Measurements from ENCODE around the gene COP1. TPM values are rescaled to one million over a fixed set of nuclear protein-coding genes. Genes with fewer than 3 reads are reported as not detected.
"Not testable (repeated sequence)": the region's sequence is repeated elsewhere in the genome, so short reads cannot be mapped to it uniquely, and the experiment has no call there.

The COP1 gene
- total RNA-seq, 4 donors from 2014 or later, result 36.1 to 53.6 (median 39.5) TPM

DNA sequence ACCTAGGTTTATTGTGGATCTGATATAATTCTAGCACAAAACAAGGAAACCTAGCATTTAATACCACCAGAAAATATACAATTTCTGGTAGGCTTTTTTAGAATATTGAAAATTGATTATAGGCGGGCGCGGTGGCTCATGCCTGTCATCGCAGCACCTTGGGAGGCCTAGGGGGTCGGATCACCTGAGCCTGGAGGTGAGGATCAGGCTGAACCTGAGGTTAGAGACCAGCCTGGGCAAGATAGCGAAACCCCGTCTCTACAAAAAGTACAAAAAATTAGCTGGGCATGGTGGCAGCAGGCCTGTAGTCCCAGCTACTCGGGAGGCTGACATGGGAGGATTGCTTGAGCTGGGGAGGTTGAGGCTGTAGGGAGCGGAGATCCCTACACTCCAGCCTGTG is 948 bp upstream of the COP1 start:
- peak overlapping the region in 3 of 4 donors; percentile 95 to 99 (median 98) for H3K27ac ChIP-seq (replicated peaks in 1 of 4)
- peaks cover 32 to 40% (median 37%) of the 10 kb centered on the region in 4 donors for H3K4me1 ChIP-seq
- H3K4me3 ChIP-seq, result peak overlapping the region; percentile 81 to 96 (median 94)
- intact Hi-C loops (cut with DNase I), result no loop called here
- 57% methylated on average over 9 of the region's 9 CpGs for WGBS
- DNase-seq (ENCODE audit: extremely low spot score), result no peak
- H3K9me3 ChIP-seq, result no peaks in the 10 kb centered on the region
- no peaks in the 10 kb centered on the region for H3K36me3 ChIP-seq
- H3K27me3 ChIP-seq, result no peaks in the 10 kb centered on the region
- TF ChIP-seq POLR2AphosphoS5 (IDR thresholded peaks at IDR 0.05) (no peak), EP300 (IDR thresholded peaks at IDR 0.05) (no peak), POLR2A (IDR thresholded peaks at IDR 0.05; ENCODE audit: low read depth) (no peak)
- TF ChIP-seq, protein P1, sequence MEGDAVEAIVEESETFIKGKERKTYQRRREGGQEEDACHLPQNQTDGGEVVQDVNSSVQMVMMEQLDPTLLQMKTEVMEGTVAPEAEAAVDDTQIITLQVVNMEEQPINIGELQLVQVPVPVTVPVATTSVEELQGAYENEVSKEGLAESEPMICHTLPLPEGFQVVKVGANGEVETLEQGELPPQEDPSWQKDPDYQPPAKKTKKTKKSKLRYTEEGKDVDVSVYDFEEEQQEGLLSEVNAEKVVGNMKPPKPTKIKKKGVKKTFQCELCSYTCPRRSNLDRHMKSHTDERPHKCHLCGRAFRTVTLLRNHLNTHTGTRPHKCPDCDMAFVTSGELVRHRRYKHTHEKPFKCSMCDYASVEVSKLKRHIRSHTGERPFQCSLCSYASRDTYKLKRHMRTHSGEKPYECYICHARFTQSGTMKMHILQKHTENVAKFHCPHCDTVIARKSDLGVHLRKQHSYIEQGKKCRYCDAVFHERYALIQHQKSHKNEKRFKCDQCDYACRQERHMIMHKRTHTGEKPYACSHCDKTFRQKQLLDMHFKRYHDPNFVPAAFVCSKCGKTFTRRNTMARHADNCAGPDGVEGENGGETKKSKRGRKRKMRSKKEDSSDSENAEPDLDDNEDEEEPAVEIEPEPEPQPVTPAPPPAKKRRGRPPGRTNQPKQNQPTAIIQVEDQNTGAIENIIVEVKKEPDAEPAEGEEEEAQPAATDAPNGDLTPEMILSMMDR (IDR thresholded peaks at IDR 0.05), result no peak

DNA sequence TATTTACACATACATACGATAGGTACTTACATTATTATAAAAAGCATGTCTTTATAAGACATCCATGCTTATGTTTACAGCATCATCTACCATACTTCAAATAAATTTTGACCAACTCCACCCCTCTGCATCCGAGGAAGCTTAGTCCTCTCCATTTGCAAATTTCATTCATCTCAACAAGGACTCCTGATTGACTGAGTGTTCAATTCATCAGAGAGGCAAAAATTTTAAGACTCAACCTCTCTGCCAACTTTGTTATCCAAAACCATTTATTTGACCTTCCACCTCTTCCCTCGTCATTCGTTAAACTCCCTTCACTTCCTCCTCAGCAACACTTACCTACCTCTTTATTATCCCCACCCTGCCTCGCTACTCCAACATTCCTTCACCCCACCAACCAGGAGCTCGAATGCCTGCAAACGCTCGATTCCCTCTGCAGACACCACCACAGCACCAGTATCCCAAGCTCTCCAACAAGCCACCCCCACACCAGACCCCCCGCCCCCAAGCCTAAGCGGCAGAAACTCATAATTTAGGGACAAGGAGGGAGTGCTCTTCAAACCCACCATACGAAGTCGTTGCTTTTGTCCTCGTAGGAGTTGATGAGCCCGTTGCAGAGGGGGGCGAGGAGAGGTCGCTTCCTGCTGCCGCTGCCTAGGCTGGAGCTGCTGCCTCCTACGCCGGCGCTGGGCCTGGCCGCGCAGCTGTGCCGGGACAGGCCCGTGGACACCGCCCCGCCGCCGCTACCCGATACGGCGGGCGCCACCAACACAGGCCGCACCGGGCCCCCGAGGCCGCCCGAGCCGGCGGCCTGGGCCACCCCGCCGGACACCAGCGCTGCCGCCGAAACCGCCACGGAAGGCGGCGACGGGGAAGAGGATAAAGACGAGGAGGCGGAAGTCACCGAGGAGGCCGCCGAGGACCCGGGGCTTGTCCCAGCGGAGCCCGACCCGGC is 803 bp downstream of the COP1 start:
- Histone ChIP-seq H3K4me1 (peaks cover 32 to 43% (median 40%) of the 10 kb centered on the region in 4 donors), H3K36me3 (no peaks in the 10 kb centered on the region), H3K9me3 (no peaks in the 10 kb centered on the region), H3K27me3 (no peaks in the 10 kb centered on the region), H3K27ac (replicated peaks in 1 of 4) (peak overlapping the region; percentile 92 to 99 (median 96)), H3K4me3 (peak overlapping the region; percentile 81 to 96 (median 94))
- intact Hi-C loops (cut with DNase I), result no loop called here
- 1% methylated on average over 20 of the region's 58 CpGs for WGBS
- DNase-seq (ENCODE audit: extremely low spot score), result no peak
- TF ChIP-seq POLR2A (IDR thresholded peaks at IDR 0.05; ENCODE audit: low read depth) (no peak), POLR2AphosphoS5 (IDR thresholded peaks at IDR 0.05) (no peak), EP300 (IDR thresholded peaks at IDR 0.05) (no peak)
- TF ChIP-seq, protein P1 (IDR thresholded peaks at IDR 0.05), result no peak

DNA sequence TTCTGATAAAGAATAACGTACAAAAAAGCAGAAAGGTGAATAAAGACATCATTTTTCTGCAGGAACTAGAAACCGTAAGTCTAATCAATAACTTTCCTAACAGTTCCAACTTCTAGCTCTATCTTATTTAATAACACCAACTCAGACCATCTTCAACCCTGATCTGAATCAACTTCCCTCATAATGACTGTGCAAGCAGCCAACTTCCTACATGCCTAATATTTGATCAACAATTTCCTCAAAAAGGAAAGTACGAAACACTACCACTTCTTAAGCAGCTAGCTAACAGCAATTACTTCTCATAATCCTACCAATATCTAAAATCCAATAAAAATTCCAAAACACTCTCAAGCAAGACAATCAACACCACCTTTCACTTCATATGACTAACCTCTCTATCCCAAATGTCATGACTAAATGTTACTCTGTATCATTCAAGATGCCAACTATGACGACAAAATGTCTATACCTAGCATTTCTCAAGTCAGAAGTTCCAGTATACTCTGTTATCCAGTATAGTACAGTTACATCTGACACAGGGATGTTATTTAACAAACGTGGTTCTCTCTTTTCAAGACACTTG is 1.7 kb downstream of the COP1 start:
- DNase-seq (ENCODE audit: extremely low spot score), result no peak
- no peaks in the 10 kb centered on the region for H3K27me3 ChIP-seq
- WGBS, result 30% methylated on average over 5 of the region's 5 CpGs
- H3K9me3 ChIP-seq, result no peaks in the 10 kb centered on the region
- intact Hi-C loops (cut with DNase I), result no loop called here
- TF ChIP-seq EP300 (IDR thresholded peaks at IDR 0.05) (no peak), POLR2AphosphoS5 (IDR thresholded peaks at IDR 0.05) (no peak), POLR2A (IDR thresholded peaks at IDR 0.05; ENCODE audit: low read depth) (no peak)
- TF ChIP-seq, protein P1 (IDR thresholded peaks at IDR 0.05), result no peak
- peak overlapping the region; percentile 81 to 96 (median 94) for H3K4me3 ChIP-seq
- peak overlapping the region; percentile 92 to 99 (median 96) for H3K27ac ChIP-seq (replicated peaks in 1 of 4)
- H3K4me1 ChIP-seq, result peaks cover 32 to 50% (median 43%) of the 10 kb centered on the region in 4 donors
- no peaks in the 10 kb centered on the region for H3K36me3 ChIP-seq

DNA sequence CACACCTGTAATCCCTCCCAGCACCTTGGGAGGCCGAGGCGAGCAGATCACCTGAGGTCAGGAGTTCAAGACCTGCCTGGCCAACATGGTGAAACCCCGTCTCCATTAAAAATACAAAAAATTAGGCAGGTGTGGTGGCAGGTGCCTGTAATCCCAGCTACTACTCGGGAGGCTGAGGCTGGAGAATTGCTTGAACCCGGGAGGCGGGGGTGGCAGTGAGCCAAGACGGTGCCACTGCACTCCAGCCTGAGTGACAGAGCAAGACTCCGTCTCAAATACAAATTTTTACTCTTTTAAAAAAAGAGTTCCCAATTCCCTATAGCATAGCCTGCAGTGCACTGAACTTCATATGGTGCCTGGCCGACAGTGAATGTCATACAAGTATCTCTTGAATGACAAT is 2.4 kb downstream of the COP1 start:
- DNase-seq (ENCODE audit: extremely low spot score); H3K36me3 ChIP-seq; H3K9me3 ChIP-seq; H3K27ac ChIP-seq (replicated peaks in 1 of 4); intact Hi-C loops (cut with DNase I); H3K27me3 ChIP-seq: not testable (repeated sequence)
- H3K4me1 ChIP-seq, result peaks cover 32 to 51% (median 46%) of the 10 kb centered on the region in 4 donors
- 81% methylated on average over 9 of the region's 9 CpGs for WGBS
- H3K4me3 ChIP-seq, result peak overlapping the region in 3 of 4 donors; percentile 15 to 96 (median 94)

DNA sequence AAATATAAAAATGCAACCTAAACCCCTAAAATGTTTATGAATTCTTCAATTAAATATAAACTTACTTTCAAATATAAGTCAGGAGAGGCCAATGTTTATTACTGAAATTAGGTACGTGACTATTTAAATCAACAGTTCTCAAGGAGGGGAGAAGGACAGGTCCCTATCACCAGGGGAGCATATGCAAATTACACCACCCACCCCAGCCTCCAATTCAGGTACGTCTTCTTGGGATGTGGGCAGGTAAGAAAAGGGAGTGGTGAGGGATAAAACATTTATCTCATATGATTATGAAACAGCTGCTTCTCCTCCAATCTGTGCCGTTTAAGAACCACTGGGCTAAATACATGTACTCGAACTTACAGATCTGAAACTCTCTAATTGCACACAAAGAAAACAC is 3.4 kb downstream of the COP1 start:
- no peak overlapping the region for H3K27ac ChIP-seq (replicated peaks in 1 of 4)
- TF ChIP-seq EP300 (IDR thresholded peaks at IDR 0.05) (no peak), POLR2AphosphoS5 (IDR thresholded peaks at IDR 0.05) (no peak), POLR2A (IDR thresholded peaks at IDR 0.05; ENCODE audit: low read depth) (no peak)
- TF ChIP-seq, protein P1 (IDR thresholded peaks at IDR 0.05), result no peak
- 65% methylated on average over 4 of the region's 4 CpGs for WGBS

More for the DNA sequence above, 3.4 kb downstream of the COP1 start:
- H3K27me3 ChIP-seq, result no peaks in the 10 kb centered on the region
- peaks cover 32 to 60% (median 50%) of the 10 kb centered on the region in 4 donors for H3K4me1 ChIP-seq
- H3K36me3 ChIP-seq, result no peaks in the 10 kb centered on the region
- DNase-seq (ENCODE audit: extremely low spot score), result no peak
- intact Hi-C loops (cut with DNase I), result no loop called here
- H3K9me3 ChIP-seq, result no peaks in the 10 kb centered on the region
- H3K4me3 ChIP-seq, result no peak overlapping the region
